IMR-90 (cell line): ENCODE results near the gene INPP5A.

Experiments
- BHLHE40 ChIP-seq: fragments of 150-350 bp; IDR thresholded peaks from 2 replicates; pipeline ENCODE4 v1.6.1; 2016; ENCODE audit warnings: mild to moderate bottlenecking, low read depth, low read length
- FOS ChIP-seq: fragments of 150-350 bp; IDR thresholded peaks from 2 replicates; pipeline ENCODE4 v1.6.1; 2016; ENCODE audit warnings: low read depth, low read length
- MXI1 ChIP-seq: IDR thresholded peaks from 2 replicates; pipeline ENCODE4 v1.6.1; 2012; ENCODE audit warnings: low read depth, mild to moderate bottlenecking, low read length, moderate library complexity, borderline replicate concordance
- POLR2A ChIP-seq: IDR thresholded peaks from 2 replicates; pipeline ENCODE4 v1.6.1; 2012; ENCODE audit warnings: mild to moderate bottlenecking, low read depth, low read length
- RAD21 ChIP-seq: IDR thresholded peaks from 2 replicates; pipeline ENCODE4 v1.6.1; 2012; ENCODE audit warnings: low read length, improper control_type of control experiment
- TF ChIP-seq, protein P1 (sequence below): conservative IDR thresholded peaks from 2 replicates; pipeline ENCODE4 v1.5.1; 2012; ENCODE audit warnings: mild to moderate bottlenecking, low read depth, low read length, improper control_type of control experiment

DNA sequence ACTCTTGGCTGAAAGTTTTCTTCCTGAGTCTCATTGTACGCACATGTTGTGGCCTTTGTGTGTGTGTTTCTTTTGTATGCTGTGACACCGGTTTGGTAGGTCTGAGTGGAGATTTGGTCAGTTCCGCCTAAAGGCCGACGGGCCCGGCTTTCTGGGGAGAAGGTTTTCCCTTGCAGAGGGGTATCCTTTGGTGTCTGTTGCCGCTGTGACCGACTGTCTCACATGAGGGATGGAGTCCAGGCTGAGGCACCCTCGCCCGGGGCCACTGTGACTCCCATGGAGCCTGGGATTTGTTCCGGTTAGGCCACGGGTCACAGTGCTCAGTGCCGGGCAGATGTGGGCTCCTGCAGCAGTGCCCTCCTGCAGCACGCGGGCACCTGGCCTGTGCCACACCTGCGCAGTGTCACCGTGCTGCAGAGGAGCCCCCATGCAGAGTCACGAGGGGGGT, 19.4 kb downstream of the INPP5A start:
- no peak for TF ChIP-seq RAD21
- TF ChIP-seq, protein P1, sequence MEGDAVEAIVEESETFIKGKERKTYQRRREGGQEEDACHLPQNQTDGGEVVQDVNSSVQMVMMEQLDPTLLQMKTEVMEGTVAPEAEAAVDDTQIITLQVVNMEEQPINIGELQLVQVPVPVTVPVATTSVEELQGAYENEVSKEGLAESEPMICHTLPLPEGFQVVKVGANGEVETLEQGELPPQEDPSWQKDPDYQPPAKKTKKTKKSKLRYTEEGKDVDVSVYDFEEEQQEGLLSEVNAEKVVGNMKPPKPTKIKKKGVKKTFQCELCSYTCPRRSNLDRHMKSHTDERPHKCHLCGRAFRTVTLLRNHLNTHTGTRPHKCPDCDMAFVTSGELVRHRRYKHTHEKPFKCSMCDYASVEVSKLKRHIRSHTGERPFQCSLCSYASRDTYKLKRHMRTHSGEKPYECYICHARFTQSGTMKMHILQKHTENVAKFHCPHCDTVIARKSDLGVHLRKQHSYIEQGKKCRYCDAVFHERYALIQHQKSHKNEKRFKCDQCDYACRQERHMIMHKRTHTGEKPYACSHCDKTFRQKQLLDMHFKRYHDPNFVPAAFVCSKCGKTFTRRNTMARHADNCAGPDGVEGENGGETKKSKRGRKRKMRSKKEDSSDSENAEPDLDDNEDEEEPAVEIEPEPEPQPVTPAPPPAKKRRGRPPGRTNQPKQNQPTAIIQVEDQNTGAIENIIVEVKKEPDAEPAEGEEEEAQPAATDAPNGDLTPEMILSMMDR: no peak
- no peak for TF ChIP-seq MXI1
- no peak for TF ChIP-seq BHLHE40
- TF ChIP-seq POLR2A: no peak
- TF ChIP-seq FOS: no peak
